HepG2 (cell line): ENCODE measurements around the gene ZKSCAN3. TPM values are rescaled to one million over a fixed set of nuclear protein-coding genes. Genes with fewer than 3 reads are reported as not detected.

Source experiments
- CREBL2 ChIP-seq: sonication (generic); formaldehyde crosslinking; IDR thresholded peaks from 2 replicates; pipeline ENCODE4 v1.8.1; 2023; ENCODE audit warnings: missing genetic modification reagents, mild to moderate bottlenecking, borderline replicate concordance
- GFI1 ChIP-seq: sonication (generic); formaldehyde crosslinking; IDR thresholded peaks from 2 replicates; pipeline ENCODE4 v1.5.0; 2020; ENCODE audit warnings: missing genetic modification reagents, mild to moderate bottlenecking, borderline replicate concordance
- MAX ChIP-seq: IDR thresholded peaks from 2 replicates; pipeline ENCODE4 v1.6.1; 2012; ENCODE audit warnings: inconsistent platforms
- NR2C2 ChIP-seq: sonication (generic); formaldehyde crosslinking; IDR thresholded peaks from 2 replicates; pipeline ENCODE4 v1.4.0; 2020; ENCODE audit warnings: missing genetic modification reagents, mild to moderate bottlenecking, moderate library complexity, borderline replicate concordance
- PAX8 ChIP-seq: sonication (generic); formaldehyde crosslinking; IDR thresholded peaks from 2 replicates; pipeline ENCODE4 v1.8.0; 2022; ENCODE audit warnings: mild to moderate bottlenecking, missing genetic modification reagents, borderline replicate concordance
- PLRG1 ChIP-seq: fragments of 450-650 bp; conservative IDR thresholded peaks from 2 replicates; pipeline ENCODE4 v1.6.1; 2016
- RBM39 ChIP-seq: fragments of 200-400 bp; formaldehyde crosslinking; IDR thresholded peaks from one replicate; pipeline ENCODE4 v1.6.1; 2018; ENCODE audit warnings: antibody characterized with exemption, mild to moderate bottlenecking, low read depth, low read length; ENCODE audit not compliant: poor library complexity, severe bottlenecking
- RFX1 ChIP-seq: fragments of 450-650 bp; IDR thresholded peaks from 2 replicates; pipeline ENCODE4 v1.6.1; 2017
- RNF219 ChIP-seq: sonication (generic); formaldehyde crosslinking; IDR thresholded peaks from 2 replicates; pipeline ENCODE4 v1.5.0; 2020; ENCODE audit warnings: mild to moderate bottlenecking, missing genetic modification reagents
- SMYD3 ChIP-seq: sonication (generic); formaldehyde crosslinking; IDR thresholded peaks from 2 replicates; pipeline ENCODE4 v1.8.1; 2023; ENCODE audit warnings: mild to moderate bottlenecking, missing genetic modification reagents
- TFDP1 ChIP-seq: IDR thresholded peaks from 2 replicates; pipeline ENCODE4 v1.6.1; 2016; ENCODE audit warnings: missing compliant biosample characterization, missing genetic modification reagents, borderline replicate concordance
- ZNF121 ChIP-seq: sonication (generic); formaldehyde crosslinking; IDR thresholded peaks from 2 replicates; pipeline ENCODE4 v1.5.0; 2020; ENCODE audit warnings: mild to moderate bottlenecking, missing genetic modification reagents
- ZNF205 ChIP-seq: IDR thresholded peaks from 2 replicates; pipeline ENCODE4 v1.6.1; 2018; ENCODE audit warnings: missing biosample characterization, missing genetic modification reagents
- ZNF264 ChIP-seq: sonication (generic); formaldehyde crosslinking; IDR thresholded peaks from 2 replicates; pipeline ENCODE4 v1.4.0; 2020; ENCODE audit warnings: missing genetic modification reagents
- ZNF280B ChIP-seq: sonication (generic); formaldehyde crosslinking; IDR thresholded peaks from 2 replicates; pipeline ENCODE4 v1.5.0; 2020; ENCODE audit warnings: missing genetic modification reagents, mild to moderate bottlenecking, borderline replicate concordance
- ZNF329 ChIP-seq: sonication (generic); formaldehyde crosslinking; IDR thresholded peaks from 2 replicates; pipeline ENCODE4 v1.9.0; 2021; ENCODE audit warnings: low read depth, mild to moderate bottlenecking, missing genetic modification reagents
- ZNF337 ChIP-seq: sonication (generic); formaldehyde crosslinking; IDR thresholded peaks from 2 replicates; pipeline ENCODE4 v1.5.1; 2020; ENCODE audit warnings: missing genetic modification reagents, low read depth, mild to moderate bottlenecking, borderline replicate concordance
- ZNF557 ChIP-seq: sonication (generic); formaldehyde crosslinking; IDR thresholded peaks from 2 replicates; pipeline ENCODE4 v1.4.0; 2020; ENCODE audit warnings: missing genetic modification reagents
- ZNF691 ChIP-seq: sonication (generic); formaldehyde crosslinking; IDR thresholded peaks from 2 replicates; pipeline ENCODE4 v1.4.0; 2020; ENCODE audit warnings: missing genetic modification reagents, low read depth, mild to moderate bottlenecking, borderline replicate concordance
- ZSCAN29 ChIP-seq: sonication (generic); formaldehyde crosslinking; conservative IDR thresholded peaks from 2 replicates; pipeline ENCODE4 v1.4.0; 2020; ENCODE audit warnings: mild to moderate bottlenecking, missing genetic modification reagents
- ZSCAN9 ChIP-seq: IDR thresholded peaks from 2 replicates; pipeline ENCODE4 v1.6.1; 2016; ENCODE audit warnings: borderline replicate concordance
- polyA plus RNA-seq, 8 experiments: library from polyadenylated mRNA; depleted of rRNA in 3 of 8; stranded (reverse) in 7 of 8; unstranded in 1 of 8; fragments of >200 nt; fragmentation: Illumina TruSeq in 4 of 8; extraction: Trizol in 4 of 8; gene quantifications; 2 replicates each; pipeline versions ENCODE4 v1.2.1 to v1.2.3, GENCODE V29; 2011 to 2016; ENCODE audit warnings: low read depth in 4 of 8, missing spikeins in 1 of 8, mixed read lengths in 1 of 8; ENCODE audit not compliant: insufficient read depth in 1 of 8
- total RNA-seq, 5 experiments: library from RNA; depleted of rRNA; stranded (reverse); fragments of >200 nt; fragmentation: Illumina TruSeq; extraction: Trizol; gene quantifications; 2 replicates each; pipeline ENCODE4 v1.2.3, GENCODE V29; 2016; ENCODE audit warnings: low read depth in 1 of 5

ZKSCAN3 gene
- total and polyA plus RNA-seq, 2 of the 13 experiments (the other 11 are each of a cell fraction or from before 2014, with no cell fraction given): 3.3 to 7.4 TPM

GRCh38 chr6:28383235-28384142 lies 33.7 kb downstream of the ZKSCAN3 start (continued):
- TF ChIP-seq ZNF691: peak; percentile 77; the same call in 1 of the 2 replicates
- peak; percentile 97 for TF ChIP-seq MAX
- TF ChIP-seq ZNF329 (CRISPR knock-in tag): 0 out of 2 replicates have a peak, but pooled peaks have one; percentile 30
- peak; percentile 86 for TF ChIP-seq ZNF264
- no peak for TF ChIP-seq PAX8 (CRISPR knock-in tag)
- TF ChIP-seq TFDP1 (CRISPR knock-in tag): peak; percentile 96; the same call in 1 of the 2 replicates
- TF ChIP-seq RBM39: peak; percentile 71
- TF ChIP-seq ZNF337: peak; percentile 86; the same call in 1 of the 2 replicates
- no peak for TF ChIP-seq RNF219
- 0 out of 2 replicates have a peak, but pooled peaks have one; percentile 90 for TF ChIP-seq ZSCAN9 (CRISPR knock-in tag)
- no peak for TF ChIP-seq PLRG1
- TF ChIP-seq ZSCAN29 (CRISPR knock-in tag): 0 out of 2 replicates have a peak, but pooled peaks have one; percentile 64
- TF ChIP-seq NR2C2 (CRISPR knock-in tag): peak; percentile 91
- TF ChIP-seq RFX1: no peak
- TF ChIP-seq ZNF121 (CRISPR knock-in tag): no peak; the same call in 1 of the 2 replicates
- 0 out of 2 replicates have a peak, but pooled peaks have one; percentile 57 for TF ChIP-seq CREBL2
- peak; percentile 88; the same call in 1 of the 2 replicates for TF ChIP-seq ZNF280B (CRISPR knock-in tag)
- peak; percentile 23; the same call in 1 of the 2 replicates for TF ChIP-seq GFI1 (CRISPR knock-in tag)
- peak; percentile 70 for TF ChIP-seq ZNF205 (CRISPR knock-in tag)
- TF ChIP-seq ZNF557 (CRISPR knock-in tag): peak; percentile 39
- TF ChIP-seq SMYD3 (CRISPR knock-in tag): peak; percentile 79; the same call in 1 of the 2 replicates
